Calu3 (cell line): ENCODE results near the gene DDX20. TPM values are rescaled to one million over a fixed set of nuclear protein-coding genes. Genes with fewer than 3 reads are reported as not detected.

Source experiments
- BruUV-seq: library from RNA; stranded (reverse); fragments of 400-500 nt; replicated peaks from 2 replicates; lab custom pipeline; 2021; lab: Mats Ljungman, UMichigan
- CTCF ChIA-PET: fragments of 300-600 bp; sonication (Branson Sonifier 250); formaldehyde crosslinking; loops from one replicate; lab custom pipeline; 2022; ENCODE audit warnings: antibody characterized with exemption; lab: Charles Lee
- DNase-seq: peaks from one replicate; pipeline ENCODE4 v3.0.0; 2022
- H3K27ac Mint-ChIP-seq: one replicate; pipeline ENCODE4 v1.8.0; 2022; ENCODE audit warnings: mixed read lengths; ENCODE audit not compliant: unreplicated experiment
- H3K27me3 Mint-ChIP-seq: one replicate; pipeline ENCODE4 v1.8.0; 2022; ENCODE audit warnings: mixed read lengths; ENCODE audit not compliant: unreplicated experiment
- H3K36me3 Mint-ChIP-seq: one replicate; pipeline ENCODE4 v1.8.0; 2022; ENCODE audit warnings: mild to moderate bottlenecking, moderate library complexity, mixed read lengths; ENCODE audit not compliant: insufficient read depth, unreplicated experiment
- H3K4me1 Mint-ChIP-seq: one replicate; pipeline ENCODE4 v1.8.0; 2022; ENCODE audit warnings: mild to moderate bottlenecking, low read depth, mixed read lengths; ENCODE audit not compliant: unreplicated experiment
- H3K4me3 Mint-ChIP-seq: one replicate; pipeline ENCODE4 v1.8.0; 2022; ENCODE audit warnings: mild to moderate bottlenecking, low read depth, moderate library complexity, mixed read lengths; ENCODE audit not compliant: unreplicated experiment
- H3K9me3 Mint-ChIP-seq: one replicate; pipeline ENCODE4 v1.8.0; 2022; ENCODE audit warnings: low read depth, mixed read lengths; ENCODE audit not compliant: unreplicated experiment
- CTCF ChIP-seq: fragments of 200-600 bp; IDR thresholded peaks from one replicate; pipeline ENCODE4 v1.8.0; 2022; ENCODE audit warnings: antibody characterized with exemption; ENCODE audit not compliant: unreplicated experiment
- intact Hi-C: fragments of 100-400 bp; cut with micrococcal nuclease; formaldehyde crosslinking; loops from one replicate; pipeline ENCODE4 v1.10.0; 2022; ENCODE audit not compliant: unreplicated experiment
- total RNA-seq: library from RNA; stranded (reverse); gene quantifications from 2 replicates; pipeline ENCODE4 v1.2.3, GENCODE V29; 2022

The DDX20 gene
- total RNA-seq, 1 experiment from 2014 or later = 8.9 TPM

- Mint-ChIP-seq H3K4me1 (peaks cover 8% of the 10 kb centered on the region), H3K27me3 (peaks cover 55% of the 10 kb centered on the region), H3K27ac (no peak overlapping the region), H3K4me3 (no peak overlapping the region), H3K9me3 (no peaks in the 10 kb centered on the region), H3K36me3 (peaks cover 19% of the 10 kb centered on the region)
- no TSS peak for BruUV-seq
- CTCF ChIA-PET = interaction anchor here (0.5 kb wide), 1 partner anchor 233 kb away, joined by 3 read pairs; no protein-coding TSS in a partner anchor
- intact Hi-C loops = no loop called here
- no peak for TF ChIP-seq CTCF
- DNase-seq = no peak
Observed at GRCh38 chr1:111751906-111752575, 3.7 kb upstream of the DDX20 start.

GRCh38 chr1:111754984-111755330 is 744 bp upstream of the DDX20 start:
- no peak for TF ChIP-seq CTCF
- BruUV-seq = TSS peak; percentile 70
- peaks cover 17% of the 10 kb centered on the region for H3K4me1 Mint-ChIP-seq
- H3K27ac Mint-ChIP-seq = peak overlapping the region; percentile 87
- peaks cover 28% of the 10 kb centered on the region for H3K36me3 Mint-ChIP-seq
- CTCF ChIA-PET = interaction anchor here (0.9 to 1.3 kb wide), 2 partner anchors 40 to 273 kb away, joined by 4 read pairs; no protein-coding TSS in a partner anchor
- peaks cover 26% of the 10 kb centered on the region for H3K27me3 Mint-ChIP-seq
- H3K4me3 Mint-ChIP-seq = peak overlapping the region; percentile 81
- H3K9me3 Mint-ChIP-seq = no peaks in the 10 kb centered on the region
- intact Hi-C loops = no loop called here
- DNase-seq = peak; percentile 22

GRCh38 chr1:111756124-111756513 is 418 bp downstream of the DDX20 start:
- Mint-ChIP-seq H3K27me3 (peaks cover 15% of the 10 kb centered on the region), H3K36me3 (peaks cover 28% of the 10 kb centered on the region), H3K4me3 (peak overlapping the region; percentile 81), H3K4me1 (peaks cover 17% of the 10 kb centered on the region), H3K27ac (no peak overlapping the region), H3K9me3 (no peaks in the 10 kb centered on the region)
- DNase-seq = no peak
- CTCF ChIA-PET = interaction anchor here (0.6 to 1.0 kb wide), 2 partner anchors 12 to 254 kb away, joined by 4 read pairs; no protein-coding TSS in a partner anchor
- intact Hi-C loops = no loop called here
- TF ChIP-seq CTCF = no peak
- no TSS peak for BruUV-seq

- CTCF ChIA-PET = interaction anchor here (0.7 kb wide), 1 partner anchor 57 kb away, joined by 3 read pairs; no protein-coding TSS in a partner anchor
- no peak for DNase-seq
- BruUV-seq = no TSS peak
- Mint-ChIP-seq H3K4me1 (peaks cover 17% of the 10 kb centered on the region), H3K27me3 (no peaks in the 10 kb centered on the region), H3K36me3 (peaks cover 34% of the 10 kb centered on the region), H3K27ac (no peak overlapping the region), H3K9me3 (no peaks in the 10 kb centered on the region), H3K4me3 (no peak overlapping the region)
- intact Hi-C loops = no loop called here
- no peak for TF ChIP-seq CTCF
Observed at GRCh38 chr1:111758373-111758772, 2.7 kb downstream of the DDX20 start.
